ENCODE measurements around the gene DOHH. TPM values are rescaled to one million over a fixed set of nuclear protein-coding genes. Genes with fewer than 3 reads are reported as not detected.
"Not testable (repeated sequence)": the region's sequence is repeated elsewhere in the genome, so short reads cannot be mapped to it uniquely, and the experiment has no call there.

The DOHH gene
- total RNA-seq, 4 donors from 2014 or later = 1.2 to 10.4 (median 4.7) TPM

DNA sequence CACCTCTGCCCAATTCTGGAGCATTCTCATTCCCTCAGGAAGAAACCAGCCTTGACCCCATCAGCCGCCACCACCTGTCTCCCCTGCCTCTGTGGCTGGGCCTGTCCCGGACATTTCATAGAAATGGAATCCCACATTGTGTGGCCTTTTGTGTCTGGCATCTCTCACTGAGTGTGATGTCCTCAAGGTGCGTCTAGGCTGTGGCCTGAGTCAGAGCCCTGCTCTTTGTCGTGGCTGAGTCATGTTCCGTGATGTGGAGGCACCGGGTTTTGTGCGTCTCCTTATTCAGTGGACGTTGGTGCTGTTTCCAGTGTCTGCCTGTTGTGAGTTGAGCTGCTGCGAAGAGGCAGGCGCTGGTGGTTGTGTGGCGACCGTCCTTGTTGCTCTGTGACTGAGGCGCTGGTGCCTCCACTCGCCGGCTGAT is 9.1 kb upstream of the DOHH start:
- DNase-seq = no peak
- intact Hi-C loops (cut with DNase I; ENCODE audit: low total_unique reads) = no loop called here
- TF ChIP-seq CTCF (IDR thresholded peaks at IDR 0.05) = no peak
- TF ChIP-seq POLR2A (IDR thresholded peaks at IDR 0.05) = no peak
- no peaks in the 10 kb centered on the region for H3K9me3 ChIP-seq
- no peak overlapping the region for H3K27ac ChIP-seq
- H3K4me1 ChIP-seq = peaks cover 0 to 3% of the 10 kb centered on the region in 2 donors
- no peak overlapping the region for H3K4me3 ChIP-seq
- H3K36me3 ChIP-seq = no peaks in the 10 kb centered on the region
- H3K27me3 ChIP-seq = no peaks in the 10 kb centered on the region

DNA sequence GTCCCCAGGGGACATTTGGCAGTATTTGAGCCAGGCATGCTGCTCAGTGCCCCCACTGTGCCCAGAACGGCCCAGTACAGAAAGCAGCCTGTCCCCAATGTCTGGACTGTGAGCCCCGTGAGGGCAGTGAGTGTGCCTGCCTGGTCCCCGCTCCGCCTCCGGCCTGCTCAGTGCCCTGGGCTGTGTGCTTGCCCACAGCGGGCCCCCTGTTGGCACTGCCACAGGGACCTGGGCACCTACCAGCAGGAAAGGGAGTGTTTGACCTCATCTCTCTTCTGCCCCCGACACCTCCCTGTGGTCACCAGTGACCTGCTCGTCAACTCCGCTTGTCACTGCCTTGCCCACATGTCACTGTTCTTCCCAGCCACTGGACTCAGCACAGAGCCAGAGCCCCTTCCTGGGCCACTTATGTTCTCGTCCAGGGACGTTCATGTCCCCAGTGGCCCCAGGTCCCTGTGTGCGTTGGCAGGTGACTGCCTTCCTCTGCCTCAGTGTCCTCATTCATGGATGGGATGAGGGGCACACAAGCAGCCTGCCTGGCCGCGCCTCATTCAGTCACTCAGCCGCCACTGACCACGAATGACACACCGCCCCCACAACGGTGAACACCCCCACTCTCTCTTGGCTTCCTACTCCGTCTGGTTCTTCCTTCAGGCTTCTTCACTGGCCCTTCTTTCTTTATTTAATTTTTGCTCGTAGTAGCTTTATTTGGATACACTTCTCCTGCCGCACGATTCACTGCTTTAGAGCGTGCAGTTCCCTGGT is 8.5 kb upstream of the DOHH start:
- Histone ChIP-seq H3K27ac (no peak overlapping the region), H3K9me3 (no peaks in the 10 kb centered on the region), H3K27me3 (no peaks in the 10 kb centered on the region), H3K36me3 (no peaks in the 10 kb centered on the region), H3K4me3 (no peak overlapping the region), H3K4me1 (peaks cover 0 to 3% of the 10 kb centered on the region in 2 donors)
- intact Hi-C loops (cut with DNase I; ENCODE audit: low total_unique reads) = no loop called here
- no peak for TF ChIP-seq POLR2A (IDR thresholded peaks at IDR 0.05)
- TF ChIP-seq CTCF (IDR thresholded peaks at IDR 0.05) = no peak
- DNase-seq = no peak

GRCh38 chr19:3508121-3508661 is 7.7 kb upstream of the DOHH start:
- H3K4me3 ChIP-seq; H3K36me3 ChIP-seq; H3K27ac ChIP-seq; H3K27me3 ChIP-seq; DNase-seq; intact Hi-C loops (cut with DNase I; ENCODE audit: low total_unique reads); H3K4me1 ChIP-seq; H3K9me3 ChIP-seq: not testable (repeated sequence)

- H3K4me1 ChIP-seq = peaks cover 0 to 3% of the 10 kb centered on the region in 2 donors
- H3K36me3 ChIP-seq = no peaks in the 10 kb centered on the region
- no peaks in the 10 kb centered on the region for H3K9me3 ChIP-seq
- DNase-seq = peak in 1 of 2 donors; percentile 53
- H3K27me3 ChIP-seq = no peaks in the 10 kb centered on the region
- intact Hi-C loops (cut with DNase I; ENCODE audit: low total_unique reads) = no loop called here
- peak overlapping the region; percentile 56 to 100 for H3K4me3 ChIP-seq
- H3K27ac ChIP-seq = peak overlapping the region; percentile 79 to 90
- TF ChIP-seq CTCF (IDR thresholded peaks at IDR 0.05) = no peak
- TF ChIP-seq POLR2A (IDR thresholded peaks at IDR 0.05) = peak in 1 of 2 donors; percentile 6
These were observed 7.1 kb upstream of the DOHH start for GRCh38 chr19:3507371-3508120.

DNA sequence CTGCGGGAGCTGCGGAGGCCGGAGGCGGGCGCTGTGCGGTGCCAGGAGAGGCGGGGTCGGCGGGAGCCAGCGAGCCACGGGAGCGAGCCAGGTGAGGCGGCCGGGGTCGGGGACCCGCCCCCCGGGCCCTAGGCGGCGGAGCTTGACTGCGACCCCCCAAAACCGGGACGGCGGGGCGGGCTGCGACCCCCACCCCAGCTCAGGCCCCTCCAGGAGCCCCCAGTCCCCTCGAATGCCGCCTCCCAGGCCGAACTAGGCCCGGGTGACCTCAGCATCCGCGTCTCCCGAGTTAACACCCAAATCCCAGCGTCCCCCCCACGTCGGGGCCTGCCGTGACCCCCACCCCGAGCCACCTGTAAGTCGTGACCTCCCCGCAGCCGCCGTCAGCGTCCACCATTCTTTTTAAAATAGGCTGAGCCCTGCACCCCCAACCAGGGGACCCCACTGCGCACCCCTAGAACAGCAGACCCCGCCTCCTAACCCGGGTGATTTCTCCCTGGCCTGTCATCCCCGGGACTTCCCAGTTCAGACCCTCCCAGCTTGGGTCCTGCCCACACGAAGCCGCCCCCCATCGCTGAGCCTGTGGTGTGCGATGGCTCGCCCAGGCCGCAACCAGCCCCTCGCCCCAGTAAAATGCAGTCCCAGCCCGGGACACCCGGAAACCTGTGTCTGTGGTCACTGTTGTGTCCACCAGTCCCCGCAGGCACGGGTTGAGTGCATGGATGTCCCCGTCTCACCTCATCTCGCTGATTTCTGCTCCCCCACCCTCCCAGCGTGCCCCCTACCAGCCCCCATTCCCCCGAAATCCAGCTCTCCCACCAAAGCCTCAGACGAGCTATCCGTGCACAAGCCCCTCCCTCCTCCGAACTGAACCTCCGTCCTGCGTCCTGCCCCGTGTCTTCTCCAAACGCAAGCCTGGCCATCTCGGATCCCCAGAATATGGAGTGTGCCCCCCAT is 6.2 kb upstream of the DOHH start:
- Histone ChIP-seq H3K27ac (peak overlapping the region; percentile 79 to 90), H3K27me3 (no peaks in the 10 kb centered on the region), H3K4me1 (peaks cover 0 to 3% of the 10 kb centered on the region in 2 donors), H3K36me3 (no peaks in the 10 kb centered on the region), H3K9me3 (no peaks in the 10 kb centered on the region), H3K4me3 (peak overlapping the region; percentile 56 to 100)
- peak in 1 of 2 donors; percentile 54 for DNase-seq
- intact Hi-C loops (cut with DNase I; ENCODE audit: low total_unique reads) = no loop called here
- TF ChIP-seq CTCF (IDR thresholded peaks at IDR 0.05) (no peak), POLR2A (IDR thresholded peaks at IDR 0.05) (no peak)
